Mammary epithelial cell (primary cell): ENCODE results near the gene SYT3.

Source experiments
- CTCF ChIP-seq, 2 donors: IDR thresholded peaks in 1 of 2; conservative IDR thresholded peaks in 1 of 2; 2 replicates each; pipeline ENCODE4 v1.5.1; 2011 to 2012; ENCODE audit warnings: inconsistent platforms in 2 of 2, low read length in 2 of 2, mild to moderate bottlenecking in 2 of 2, control low read depth in 1 of 2, low read depth in 1 of 2; ENCODE audit not compliant: insufficient read depth in 1 of 2; ENCODE audit errors: extremely low read depth in 1 of 2
- EZH2 ChIP-seq: IDR thresholded peaks from 2 replicates; pipeline ENCODE4 v1.6.1; 2012; ENCODE audit warnings: low read length, inconsistent platforms, borderline replicate concordance

- TF ChIP-seq CTCF (conservative IDR thresholded peaks at IDR 0.05 in 1 of 2, IDR thresholded peaks at IDR 0.05 in 1 of 2; ENCODE audit: extremely low read depth in 1 of 2, insufficient read depth in 1 of 2, low read depth in 1 of 2, low read length in 2 of 2), result no peak
- no peak for TF ChIP-seq EZH2
Observed at GRCh38 chr19:50590191-50590590, 49.5 kb downstream of the SYT3 start.
